ENCODE data around the gene SPTBN5. TPM values are rescaled to one million over a fixed set of nuclear protein-coding genes. Genes with fewer than 3 reads are reported as not detected.

SPTBN5 gene
- total RNA-seq (1 to 10 TPM in 8 of 9 donors, under 1 TPM in 1; 0.31 to 5.6 (median 1.7) TPM), polyA plus RNA-seq (1 to 10 TPM; 1.3 to 3.2 TPM)
- long read RNA-seq, donor 1, partial matches to known transcripts: 5 of 5 reads
- long read RNA-seq, donor 1, other reads (novel, unspliced or antisense): 0 of 5 reads
- long read RNA-seq, donor 2, partial matches to known transcripts: 1 of 3 reads
- long read RNA-seq, donor 2, other reads (novel, unspliced or antisense): 2 of 3 reads
- long read RNA-seq, donor 3, partial matches to known transcripts: 5 of 7 reads
- long read RNA-seq, donor 3, other reads (novel, unspliced or antisense): 2 of 7 reads

DNA sequence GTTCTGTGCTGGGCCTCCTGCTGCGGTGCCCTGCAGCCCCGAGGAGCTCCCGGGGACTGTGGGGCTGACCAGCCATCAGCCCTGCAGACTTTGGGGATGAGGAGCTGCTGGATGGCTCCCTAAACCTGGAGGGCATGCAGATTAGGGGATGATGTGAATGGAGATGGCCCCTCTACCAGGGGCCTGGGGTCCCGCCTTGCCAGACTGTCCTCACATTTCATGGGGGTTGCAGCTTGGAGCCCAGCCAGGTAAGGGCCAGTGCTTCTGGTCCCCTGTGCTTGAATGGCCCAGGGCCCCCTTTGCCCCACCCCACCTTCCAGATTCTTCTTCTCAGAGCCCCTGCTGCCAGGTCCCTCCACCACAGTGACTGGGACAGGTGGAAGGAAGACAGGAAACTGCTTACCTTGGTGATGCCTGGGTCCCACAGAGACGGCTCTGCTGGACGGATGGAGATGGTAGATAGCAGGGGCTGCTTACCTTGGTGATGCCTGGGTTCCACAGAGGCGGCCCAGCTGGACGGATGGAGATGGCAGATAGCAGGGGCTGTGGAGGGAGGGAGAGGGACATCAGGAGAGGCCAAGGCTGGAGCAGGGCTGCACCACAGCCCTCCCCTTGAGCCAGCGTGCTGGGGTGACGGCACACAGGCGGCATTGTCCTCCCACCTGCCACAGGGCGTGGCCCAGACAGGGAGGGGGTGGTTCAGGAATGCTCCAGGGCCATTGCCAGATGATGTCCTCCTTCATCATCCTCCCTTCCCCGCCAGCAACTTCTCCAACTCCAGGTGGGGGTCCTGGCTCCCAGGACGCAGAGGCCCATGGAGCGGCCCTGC, at the start of gene SPTBN5:
Gene SPTBN5 (minus strand): TSS at position 632 of the 829 bp plus-strand sequence. CDS start 556 bp downstream, at position 76.
- 60 to 80% (median 75%) methylated on average over 6 to 15 of the region's 15 CpGs for WGBS, 4 donors
- intact Hi-C loops (cut with DNase I): loop anchor here in 6 of 10 donors (2.0 to 10.0 kb wide), 7 partner anchors 53 to 161 kb away; partner anchors contain the start of genes JMJD7 (in 3 of the 6) and MAPKBP1 (in 2 of the 6)
- peak within 1 kb of the TSS; percentile 73 to 96 (median 88) for H3K27ac ChIP-seq
- H3K4me3 ChIP-seq: peak within 1 kb of the TSS; percentile 9 to 67 (median 51)
- DNase-seq: peak in 1 of 5 donors; percentile 27
- H3K36me3 ChIP-seq: peaks cover 0 to 24% (median 17%) of the 10 kb centered on the region in 9 donors
- no peaks in the 10 kb centered on the region for H3K9me3 ChIP-seq
- peak in 1 of 4 donors; percentile 0 for ATAC-seq
- H3K27me3 ChIP-seq: no peaks in the 10 kb centered on the region
- H3K4me1 ChIP-seq: peaks cover 9 to 33% (median 25%) of the 10 kb centered on the region in 12 donors
- TF ChIP-seq, protein P1, sequence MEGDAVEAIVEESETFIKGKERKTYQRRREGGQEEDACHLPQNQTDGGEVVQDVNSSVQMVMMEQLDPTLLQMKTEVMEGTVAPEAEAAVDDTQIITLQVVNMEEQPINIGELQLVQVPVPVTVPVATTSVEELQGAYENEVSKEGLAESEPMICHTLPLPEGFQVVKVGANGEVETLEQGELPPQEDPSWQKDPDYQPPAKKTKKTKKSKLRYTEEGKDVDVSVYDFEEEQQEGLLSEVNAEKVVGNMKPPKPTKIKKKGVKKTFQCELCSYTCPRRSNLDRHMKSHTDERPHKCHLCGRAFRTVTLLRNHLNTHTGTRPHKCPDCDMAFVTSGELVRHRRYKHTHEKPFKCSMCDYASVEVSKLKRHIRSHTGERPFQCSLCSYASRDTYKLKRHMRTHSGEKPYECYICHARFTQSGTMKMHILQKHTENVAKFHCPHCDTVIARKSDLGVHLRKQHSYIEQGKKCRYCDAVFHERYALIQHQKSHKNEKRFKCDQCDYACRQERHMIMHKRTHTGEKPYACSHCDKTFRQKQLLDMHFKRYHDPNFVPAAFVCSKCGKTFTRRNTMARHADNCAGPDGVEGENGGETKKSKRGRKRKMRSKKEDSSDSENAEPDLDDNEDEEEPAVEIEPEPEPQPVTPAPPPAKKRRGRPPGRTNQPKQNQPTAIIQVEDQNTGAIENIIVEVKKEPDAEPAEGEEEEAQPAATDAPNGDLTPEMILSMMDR (IDR thresholded peaks at IDR 0.05): no peak
- TF ChIP-seq POLR2A (IDR thresholded peaks at IDR 0.05): no peak

GRCh38 chr15:41942886-41943285, 49.0 kb upstream of the SPTBN5 start:
- H3K27me3 ChIP-seq: no peaks in the 10 kb centered on the region
- intact Hi-C loops (cut with DNase I): no loop called here
- no peaks in the 10 kb centered on the region for H3K9me3 ChIP-seq
- DNase-seq (no peak), ATAC-seq (no peak)
- WGBS, 4 donors: 70 to 89% (median 78%) methylated on average over 7 of the region's 7 CpGs
- H3K4me1 ChIP-seq: peaks cover 9 to 91% (median 78%) of the 10 kb centered on the region in 12 donors
- no peak overlapping the region for H3K4me3 ChIP-seq
- H3K27ac ChIP-seq: peak overlapping the region in 8 of 12 donors; percentile 61 to 88 (median 78)
- H3K36me3 ChIP-seq: peaks cover 0 to 74% (median 21%) of the 10 kb centered on the region in 9 donors
- TF ChIP-seq, protein P1 (IDR thresholded peaks at IDR 0.05): no peak
- no peak for TF ChIP-seq POLR2A (IDR thresholded peaks at IDR 0.05)

DNA sequence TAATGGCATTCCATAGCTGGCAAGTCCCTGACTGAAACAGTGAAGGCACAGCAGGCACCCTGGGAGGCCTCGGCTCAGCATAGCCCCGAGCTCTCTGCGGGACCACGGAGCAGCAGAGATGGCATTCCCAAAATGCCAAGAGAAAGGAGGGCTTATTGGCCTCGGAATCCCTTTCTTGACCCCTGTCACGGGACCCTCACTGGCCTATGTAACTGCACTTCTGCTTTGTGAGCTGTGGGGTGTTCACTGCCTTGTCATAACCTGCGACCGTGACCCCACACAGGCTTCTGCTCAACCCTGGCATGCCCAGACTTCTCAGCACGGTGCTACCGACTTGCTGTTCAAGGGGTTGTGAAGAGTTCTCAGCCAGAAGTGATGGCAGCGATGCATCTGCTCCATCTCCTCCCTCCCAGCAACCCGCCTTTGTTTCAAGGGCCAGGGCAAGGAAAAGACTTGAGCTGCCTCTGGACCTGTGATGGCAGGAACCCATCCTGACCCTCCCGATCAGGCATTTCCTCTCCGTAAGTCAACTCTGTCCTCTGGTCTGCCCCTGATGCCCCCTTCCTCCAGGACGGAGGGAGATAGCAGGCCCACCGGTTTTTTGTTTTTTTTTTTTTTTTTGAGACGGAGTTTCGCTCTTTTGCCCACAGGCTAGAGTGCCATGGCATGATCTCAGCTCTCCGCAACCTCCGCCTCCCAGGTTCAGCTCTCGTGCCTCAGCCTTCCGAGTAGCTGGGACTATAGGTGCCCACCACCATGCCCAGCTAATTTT, 48.0 kb upstream of the SPTBN5 start:
- Histone ChIP-seq H3K9me3 (no peaks in the 10 kb centered on the region), H3K27ac (peak overlapping the region; percentile 26 to 88 (median 58)), H3K4me1 (peaks cover 9 to 93% (median 77%) of the 10 kb centered on the region in 12 donors), H3K36me3 (peaks cover 0 to 72% (median 21%) of the 10 kb centered on the region in 9 donors), H3K27me3 (no peaks in the 10 kb centered on the region), H3K4me3 (no peak overlapping the region)
- intact Hi-C loops (cut with DNase I): no loop called here
- WGBS, 4 donors: 68 to 83% (median 74%) methylated on average over 22 of the region's 22 CpGs
- no peak for DNase-seq
- ATAC-seq: no peak
- TF ChIP-seq, protein P1 (IDR thresholded peaks at IDR 0.05): no peak
- no peak for TF ChIP-seq POLR2A (IDR thresholded peaks at IDR 0.05)

Data from heart left ventricle (tissue), 16 donors.